A673 (cell line): ENCODE measurements around the gene NOD2.

ENCODE experiments used
- CTCF ChIP-seq: fragments of 300-800, 200-600 bp; sonication (generic); conservative IDR thresholded peaks from 2 replicates; pipeline ENCODE4 v1.5.1; 2017; ENCODE audit warnings: low read depth, mild to moderate bottlenecking, antibody characterized with exemption, low read length, moderate library complexity, mixed read lengths
- EZH2 ChIP-seq: fragments of 200-600 bp; sonication (generic); IDR thresholded peaks from 2 replicates; pipeline ENCODE4 v1.6.1; 2017; ENCODE audit warnings: borderline replicate concordance, low read depth, mild to moderate bottlenecking, mixed read lengths, antibody characterized with exemption, low read length; ENCODE audit not compliant: poor library complexity, severe bottlenecking

GRCh38 chr16:50712560-50712898 lies 19.1 kb downstream of the NOD2 start:
- TF ChIP-seq CTCF (no peak), EZH2 (no peak)
